Left kidney (tissue), 8 donors: Measurements from ENCODE around the gene ATG7. TPM values are rescaled to one million over a fixed set of nuclear protein-coding genes. Genes with fewer than 3 reads are reported as not detected.
A peak's percentile ranks its signal among the peaks of the same experiment; 100 is the strongest.

Source experiments
- DNase-seq: peaks from one replicate; pipeline ENCODE4 v3.0.0-alpha.2; 2013
- long read RNA-seq, 8 donors: transcript quantifications; one replicate each; lab custom pipeline, GENCODE V29; 2026
- polyA plus RNA-seq: library from polyadenylated mRNA; unstranded; fragments of 120-200 nt; gene quantifications from one replicate; pipeline ENCODE4 v1.2.1, GENCODE V29; 2013; ENCODE audit not compliant: insufficient read length

ATG7 gene
- polyA plus RNA-seq, result 27.8 TPM
- long read RNA-seq, donor 1, full-length matches to known transcripts, result 2 of 2 reads
- long read RNA-seq, donor 1, partial matches to known transcripts, result 0 of 2 reads
- long read RNA-seq, donor 1, other reads (novel, unspliced or antisense), result 0 of 2 reads
- long read RNA-seq, donor 2, full-length matches to known transcripts, result 4 of 4 reads
- long read RNA-seq, donor 2, partial matches to known transcripts, result 0 of 4 reads
- long read RNA-seq, donor 2, other reads (novel, unspliced or antisense), result 0 of 4 reads
- long read RNA-seq, donor 3, full-length matches to known transcripts, result 1 of 6 reads
- long read RNA-seq, donor 3, partial matches to known transcripts, result 5 of 6 reads
- long read RNA-seq, donor 3, other reads (novel, unspliced or antisense), result 0 of 6 reads
- long read RNA-seq, donor 4, result 0 reads
- long read RNA-seq, donor 5, full-length matches to known transcripts, result 3 of 9 reads
- long read RNA-seq, donor 5, partial matches to known transcripts, result 6 of 9 reads
- long read RNA-seq, donor 5, other reads (novel, unspliced or antisense), result 0 of 9 reads
- long read RNA-seq, donor 6, full-length matches to known transcripts, result 1 of 1 reads
- long read RNA-seq, donor 6, partial matches to known transcripts, result 0 of 1 reads
- long read RNA-seq, donor 6, other reads (novel, unspliced or antisense), result 0 of 1 reads
- long read RNA-seq, donor 7, full-length matches to known transcripts, result 1 of 1 reads
- long read RNA-seq, donor 7, partial matches to known transcripts, result 0 of 1 reads
- long read RNA-seq, donor 7, other reads (novel, unspliced or antisense), result 0 of 1 reads
- long read RNA-seq, donor 8, result 0 reads

DNA sequence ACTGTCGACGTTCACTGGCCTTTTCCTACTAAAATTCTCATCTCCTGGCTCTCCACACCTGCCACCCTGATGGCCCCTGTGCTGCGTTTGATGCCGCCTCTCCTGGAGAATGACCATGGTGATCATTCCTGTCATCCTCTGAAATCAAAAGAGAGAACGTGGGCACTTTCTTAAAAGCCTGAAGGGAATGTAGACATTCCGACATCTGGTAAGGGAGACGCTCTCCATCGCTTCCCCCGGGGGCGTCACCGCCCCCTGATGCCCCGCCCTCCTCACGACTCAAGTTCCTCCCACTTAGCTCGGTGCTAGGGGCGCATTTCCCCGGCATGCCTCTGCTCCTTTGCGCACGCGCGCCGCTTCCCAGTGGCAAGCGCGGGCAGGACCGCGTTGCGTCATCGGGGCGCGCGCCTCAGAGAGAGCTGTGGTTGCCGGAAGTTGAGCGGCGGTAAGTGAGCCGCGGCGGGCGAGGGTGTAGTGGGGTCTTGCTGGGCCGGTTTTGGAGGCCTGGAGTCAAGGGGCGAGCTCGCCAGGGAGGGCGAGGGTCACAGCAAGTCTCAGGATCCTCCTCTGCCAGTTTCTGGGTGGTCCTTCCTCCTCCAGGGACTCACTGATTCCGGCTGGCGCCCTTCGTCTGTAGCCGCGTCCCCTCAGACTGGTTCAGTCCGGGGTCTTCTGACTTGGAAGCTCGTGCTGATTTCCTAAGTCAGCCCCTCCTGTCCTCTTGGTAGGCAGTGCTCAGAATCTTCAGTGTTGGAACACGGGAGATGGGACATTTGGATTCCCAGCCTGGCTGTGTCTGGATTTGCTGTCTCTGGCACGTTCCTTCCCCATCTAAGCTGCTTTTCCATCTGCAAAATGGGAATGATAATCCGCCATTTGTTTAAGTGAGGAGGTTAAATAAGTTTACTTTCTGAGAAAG, at the start of gene ATG7:
ATG7 (plus strand) TSS at position 412 of the 919 bp plus-strand sequence. CDS start 26,299 bp downstream, outside the sequence.
- peak; percentile 97 for DNase-seq

DNA sequence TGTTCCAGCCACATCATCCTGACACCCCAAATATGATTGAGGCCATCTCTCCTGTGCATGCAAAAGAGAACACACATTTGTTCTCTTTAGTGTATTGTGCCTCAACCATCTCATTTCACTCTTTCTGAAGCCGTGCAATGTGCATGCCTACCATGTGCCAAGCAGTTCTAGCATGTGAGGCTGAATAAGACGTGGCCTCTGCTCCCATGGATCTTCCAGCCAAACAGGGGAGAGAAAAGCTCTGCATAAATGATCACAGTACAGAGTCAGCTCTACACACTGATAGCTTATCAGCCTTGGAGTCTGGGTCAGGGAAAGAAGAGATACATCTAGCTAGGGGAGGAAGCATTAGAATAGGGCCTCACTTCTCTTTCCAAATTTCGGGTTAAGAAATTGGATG, 48.2 kb upstream of the ATG7 start:
- no peak for DNase-seq

GRCh38 chr3:11224870-11225229, 47.3 kb upstream of the ATG7 start:
- no peak for DNase-seq

DNA sequence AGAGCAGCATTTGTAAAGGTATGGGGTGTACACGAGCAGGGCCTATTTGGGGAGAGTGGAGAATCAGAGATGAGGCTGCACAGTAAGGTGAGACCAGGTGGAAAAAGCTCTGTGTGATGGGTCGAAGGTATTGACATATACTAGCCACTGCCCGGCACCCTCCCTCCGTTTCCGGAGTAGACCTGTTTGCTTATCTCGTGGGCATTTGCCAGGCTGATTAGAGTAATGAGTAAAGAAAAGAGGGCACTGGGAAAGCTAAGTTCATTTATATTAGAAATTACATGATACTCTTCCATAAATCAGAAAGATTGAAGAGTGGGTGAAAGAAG, 46.2 kb upstream of the ATG7 start:
- no peak for DNase-seq

GRCh38 chr3:11228041-11228440, 44.2 kb upstream of the ATG7 start:
- DNase-seq, result no peak

GRCh38 chr3:11230125-11230524, 42.1 kb upstream of the ATG7 start:
- no peak for DNase-seq

GRCh38 chr3:11230832-11231231, 41.4 kb upstream of the ATG7 start:
- DNase-seq, result no peak

DNA sequence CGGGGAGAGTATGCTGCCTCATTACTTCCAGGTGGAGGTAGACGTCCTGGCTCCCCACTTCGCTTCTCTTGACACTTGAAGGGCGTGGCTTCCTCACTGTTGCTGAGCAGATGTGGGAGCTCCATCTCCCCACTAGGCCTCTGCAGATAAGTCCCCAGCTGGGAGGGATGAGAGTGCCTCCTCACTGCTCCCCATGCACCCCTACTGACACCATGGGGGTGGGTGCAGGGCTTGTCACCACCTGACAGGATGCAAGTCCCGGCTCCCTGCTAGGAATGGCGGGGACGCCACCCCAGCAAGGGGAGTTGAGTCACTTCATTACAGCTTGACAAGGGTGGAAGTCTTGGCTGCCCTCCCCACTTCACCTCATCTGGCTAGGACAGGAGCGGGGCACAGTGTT, 36.8 kb upstream of the ATG7 start:
- DNase-seq, result no peak

- peak; percentile 27 for DNase-seq
These were observed 35.4 kb upstream of the ATG7 start for GRCh38 chr3:11236588-11237461.

GRCh38 chr3:11238060-11238459, 34.1 kb upstream of the ATG7 start:
- no peak for DNase-seq

DNA sequence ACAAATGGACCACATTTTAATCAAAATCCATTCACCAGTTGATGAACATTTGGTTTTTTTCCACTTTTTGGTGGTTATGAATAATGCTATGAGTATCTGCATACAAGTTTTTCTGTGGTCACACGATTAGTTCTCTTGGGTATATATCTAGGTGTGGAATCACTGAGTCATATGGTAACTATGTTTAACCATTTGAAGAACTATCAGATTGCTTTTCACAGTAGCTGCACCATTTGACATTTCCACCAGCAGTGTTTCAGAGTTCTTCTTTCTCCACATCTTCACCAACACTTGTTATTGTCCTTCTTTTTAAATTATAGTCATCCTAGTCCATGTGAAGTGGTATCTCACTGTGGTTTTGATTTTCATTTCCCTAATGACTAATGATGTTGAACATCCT, 33.3 kb upstream of the ATG7 start:
- DNase-seq, result no peak

GRCh38 chr3:11239796-11240195, 32.4 kb upstream of the ATG7 start:
- DNase-seq, result no peak

DNA sequence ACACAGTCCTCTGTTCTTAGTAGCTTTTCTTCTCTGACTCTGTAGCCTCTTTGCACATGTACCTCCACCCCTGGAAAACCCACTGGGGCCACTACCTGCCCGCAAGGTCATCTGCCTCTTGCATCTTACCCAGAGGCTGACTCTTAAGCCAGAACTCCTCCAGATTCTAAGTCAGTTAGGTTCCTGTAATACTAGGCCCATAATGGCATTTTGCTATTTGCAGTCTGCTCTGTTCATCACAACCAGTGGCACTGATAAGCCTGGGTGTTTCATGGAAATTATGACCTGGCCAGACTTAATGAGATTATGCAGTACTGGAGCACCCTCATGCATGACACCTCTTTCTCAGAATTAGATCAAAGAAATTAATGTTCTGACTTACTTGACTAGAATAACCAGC, 31.7 kb upstream of the ATG7 start:
- DNase-seq, result no peak

GRCh38 chr3:11244121-11244677, 28.0 kb upstream of the ATG7 start:
- no peak for DNase-seq

DNA sequence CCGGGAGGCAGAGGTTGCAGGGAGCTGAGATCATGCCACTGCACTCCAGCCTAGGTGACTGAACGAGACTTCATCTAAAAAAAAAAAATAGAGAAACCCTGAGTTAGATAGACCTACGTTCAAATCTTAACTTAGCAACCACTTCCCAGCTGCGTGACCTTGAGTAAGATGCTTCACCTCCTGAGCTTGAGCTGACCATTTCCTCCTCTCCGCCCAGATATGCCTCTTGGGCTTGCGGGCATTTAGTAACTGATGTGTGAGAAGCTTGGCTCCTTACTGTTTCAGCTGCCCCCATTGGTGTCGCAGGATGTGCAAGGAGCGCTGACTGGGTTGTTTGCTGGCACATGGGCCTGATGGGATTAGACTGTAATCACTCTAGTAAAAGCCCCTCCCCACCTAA, 26.9 kb upstream of the ATG7 start:
- no peak for DNase-seq

GRCh38 chr3:11245827-11246662, 26.2 kb upstream of the ATG7 start:
- DNase-seq, result no peak

DNA sequence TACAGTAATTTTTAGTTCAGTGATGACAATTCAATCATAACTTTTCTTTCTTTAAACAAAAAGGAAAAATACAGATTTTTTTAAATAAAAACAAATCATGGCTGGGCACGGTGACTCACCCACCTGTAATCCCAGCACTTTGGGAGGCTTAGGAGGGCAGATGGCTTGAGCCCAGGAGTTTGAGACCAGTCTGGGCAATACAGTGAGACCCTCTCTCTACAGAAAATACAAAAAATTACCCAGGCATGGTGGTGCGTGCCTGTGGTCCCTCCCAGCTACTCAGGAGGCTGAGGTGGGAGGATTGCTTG, 25.6 kb upstream of the ATG7 start:
- DNase-seq, result no peak

DNA sequence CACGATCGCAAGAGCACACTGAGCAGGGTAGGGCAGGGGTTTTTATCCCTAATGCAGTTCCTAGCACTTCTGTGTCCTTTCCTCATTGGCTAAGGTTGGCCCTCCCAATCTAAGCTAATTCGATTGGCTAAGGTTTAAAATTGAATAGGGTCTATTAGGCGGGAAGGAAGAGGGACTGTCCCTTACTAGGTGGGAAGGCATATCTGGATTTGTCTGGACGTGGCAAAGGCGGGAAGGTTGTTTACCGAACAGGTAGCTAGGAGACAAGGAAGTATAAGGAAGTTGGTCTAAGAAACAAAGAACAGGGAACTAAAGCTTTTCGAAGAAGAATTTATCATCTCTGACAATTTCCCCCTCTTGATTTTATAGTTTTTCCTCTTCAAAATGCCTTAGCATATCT, 24.8 kb upstream of the ATG7 start:
- DNase-seq, result no peak

DNA sequence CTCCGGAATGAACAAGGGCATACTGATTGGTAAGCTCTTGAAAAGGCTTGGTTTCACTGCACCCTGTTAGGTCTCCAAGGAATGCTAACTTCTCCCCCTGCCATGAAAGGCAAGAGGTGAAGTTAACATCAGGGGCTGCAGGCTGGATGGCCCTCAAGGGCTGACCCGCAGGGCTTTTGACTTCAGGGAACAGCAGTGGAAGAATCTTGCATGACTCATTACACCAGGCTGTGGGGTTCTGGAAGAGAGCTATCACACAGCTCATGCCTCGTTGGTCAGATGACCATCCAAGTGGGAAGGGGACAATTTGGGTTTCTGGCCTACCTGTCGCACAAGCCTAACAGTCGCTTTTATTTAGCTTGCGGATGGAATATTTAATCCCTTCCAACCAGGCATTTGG, 23.6 kb upstream of the ATG7 start:
- DNase-seq, result no peak
